K562 (cell line): ENCODE data around the gene PRDX2. TPM values are rescaled to one million over a fixed set of nuclear protein-coding genes. Genes with fewer than 3 reads are reported as not detected.

Experiments
- CHD4 ChIP-seq: fragments of 200-600 bp; sonication (generic); IDR thresholded peaks from 3 replicates; pipeline ENCODE4 v1.6.1; 2012; ENCODE audit warnings: low read depth, mild to moderate bottlenecking, mixed read lengths, low read length, inconsistent platforms; ENCODE audit not compliant: insufficient read depth, insufficient replicate concordance, poor library complexity, severe bottlenecking
- CREB1 ChIP-seq, 2 experiments: sonication (generic) in 1 of 2; formaldehyde crosslinking in 1 of 2; IDR thresholded peaks; 2 replicates each; pipeline versions ENCODE4 v1.6.1 to v1.8.0; 2012 to 2022; ENCODE audit warnings: inconsistent platforms in 1 of 2, mild to moderate bottlenecking in 1 of 2, missing genetic modification reagents in 1 of 2, moderate library complexity in 1 of 2
- DDX20 ChIP-seq: fragments of 450-650 bp; IDR thresholded peaks from 2 replicates; pipeline ENCODE4 v1.6.1; 2016; ENCODE audit warnings: missing genetic modification characterization, low read depth, mild to moderate bottlenecking, missing compliant biosample characterization, moderate library complexity
- ESRRB ChIP-seq: fragments of 250-450 bp; sonication (Bioruptor Pico); IDR thresholded peaks from 2 replicates; pipeline ENCODE4 v1.5.0; 2020; ENCODE audit warnings: mild to moderate bottlenecking, moderate library complexity, borderline replicate concordance
- ETV5 ChIP-seq: sonication (generic); formaldehyde crosslinking; IDR thresholded peaks from 2 replicates; pipeline ENCODE4 v1.4.0; 2020; ENCODE audit warnings: low read depth, mild to moderate bottlenecking, missing genetic modification reagents
- GABPB1 ChIP-seq: sonication (generic); formaldehyde crosslinking; IDR thresholded peaks from 2 replicates; pipeline ENCODE4 v1.8.0; 2022; ENCODE audit warnings: mild to moderate bottlenecking, missing genetic modification reagents
- LEF1 ChIP-seq: fragments of 450-650 bp; IDR thresholded peaks from 2 replicates; pipeline ENCODE4 v1.6.1; 2016; ENCODE audit warnings: mild to moderate bottlenecking
- NCOA4 ChIP-seq: fragments of 450-650 bp; IDR thresholded peaks from 2 replicates; pipeline ENCODE4 v1.6.1; 2018; ENCODE audit warnings: mild to moderate bottlenecking; ENCODE audit not compliant: partially characterized antibody
- NR1H2 ChIP-seq: sonication (generic); formaldehyde crosslinking; IDR thresholded peaks from 2 replicates; pipeline ENCODE4 v1.4.0; 2020; ENCODE audit warnings: mild to moderate bottlenecking, missing genetic modification reagents
- POLR2AphosphoS5 ChIP-seq: IDR thresholded peaks from 2 replicates; pipeline ENCODE4 v1.6.1; 2011; ENCODE audit warnings: mild to moderate bottlenecking, low read depth, low read length, moderate library complexity; ENCODE audit not compliant: control insufficient read depth, insufficient read depth
- RBFOX2 ChIP-seq: fragments of 200-400 bp; formaldehyde crosslinking; IDR thresholded peaks from 2 replicates; pipeline ENCODE4 v1.6.1; 2017; ENCODE audit warnings: low read depth, mild to moderate bottlenecking, low read length, moderate library complexity
- SAFB2 ChIP-seq: fragments of 200-400 bp; formaldehyde crosslinking; IDR thresholded peaks from 2 replicates; pipeline ENCODE4 v1.6.1; 2018; ENCODE audit warnings: borderline replicate concordance, low read length, low read depth, moderate library complexity; ENCODE audit not compliant: severe bottlenecking
- STAG1 ChIP-seq: sonication (generic); formaldehyde crosslinking; IDR thresholded peaks from 2 replicates; pipeline ENCODE4 v1.5.0; 2020; ENCODE audit warnings: missing genetic modification reagents, borderline replicate concordance
- TGIF2 ChIP-seq: sonication (generic); formaldehyde crosslinking; IDR thresholded peaks from 2 replicates; pipeline ENCODE4 v1.8.1; 2022; ENCODE audit warnings: mild to moderate bottlenecking, missing genetic modification reagents, moderate library complexity
- ZBED1 ChIP-seq: IDR thresholded peaks from 2 replicates; pipeline ENCODE4 v1.6.1; 2014
- ZC3H11A ChIP-seq: IDR thresholded peaks from 2 replicates; pipeline ENCODE4 v1.6.1; 2012; ENCODE audit warnings: low read depth, low read length, improper control_type of control experiment
- ZNF778 ChIP-seq: fragments of 450-650 bp; formaldehyde crosslinking; IDR thresholded peaks from 2 replicates; pipeline ENCODE4 v1.4.0; 2020; ENCODE audit warnings: mild to moderate bottlenecking, moderate library complexity
- ZSCAN32 ChIP-seq: fragments of 450-650 bp; formaldehyde crosslinking; IDR thresholded peaks from 2 replicates; pipeline ENCODE4 v1.4.0; 2020; ENCODE audit warnings: mild to moderate bottlenecking, moderate library complexity
- polyA plus RNA-seq, 8 experiments: library from polyadenylated mRNA; depleted of rRNA in 4 of 8; stranded (reverse) in 5 of 8; unstranded in 3 of 8; fragments of >200 nt; fragmentation: Nextera tagmentation in 2 of 8; fragmentation: Illumina TruSeq in 1 of 8; extraction: Ambion mirVana in 2 of 8; extraction: Trizol in 1 of 8; gene quantifications; 2 replicates each; pipeline versions ENCODE4 v1.2.1 to v1.2.3, GENCODE V29; 2011 to 2014; ENCODE audit warnings: inconsistent platforms in 1 of 8, missing spikeins in 1 of 8
- total RNA-seq, 7 experiments: library from RNA; depleted of rRNA in 6 of 7; stranded (reverse); fragments of >200 nt in 6 of 7; fragmentation: Illumina TruSeq in 2 of 7; extraction: Trizol in 2 of 7; gene quantifications; 2 replicates each; pipeline versions ENCODE4 v1.2.1 to v1.2.3, GENCODE V29; 2011 to 2021; ENCODE audit warnings: low replicate concordance in 1 of 7
- TF ChIP-seq, protein P1 (sequence below): sonication (generic); formaldehyde crosslinking; IDR thresholded peaks from 2 replicates; pipeline ENCODE4 v1.8.0; 2022; ENCODE audit warnings: missing genetic modification reagents, mild to moderate bottlenecking, borderline replicate concordance
- TF ChIP-seq, protein P2 (sequence below), 2 experiments: fragments of 450-650 bp in 1 of 2; sonication (generic) in 1 of 2; formaldehyde crosslinking; conservative IDR thresholded peaks; 2 replicates each; pipeline versions ENCODE4 v1.4.0 to v1.8.1; 2020 to 2022; ENCODE audit warnings: mild to moderate bottlenecking in 1 of 2, missing genetic modification reagents in 1 of 2
- TF ChIP-seq, protein P3 (sequence below): IDR thresholded peaks from 3 replicates; pipeline ENCODE4 v1.6.1; 2011; ENCODE audit warnings: borderline replicate concordance, mild to moderate bottlenecking, moderate library complexity; ENCODE audit not compliant: insufficient read length; ENCODE audit errors: extremely low read depth

PRDX2 gene
- total and polyA plus RNA-seq, 9 of the 15 experiments (the other 6 are each of a cell fraction or from before 2014, with no cell fraction given): 206 to 1,183 (median 415) TPM

DNA sequence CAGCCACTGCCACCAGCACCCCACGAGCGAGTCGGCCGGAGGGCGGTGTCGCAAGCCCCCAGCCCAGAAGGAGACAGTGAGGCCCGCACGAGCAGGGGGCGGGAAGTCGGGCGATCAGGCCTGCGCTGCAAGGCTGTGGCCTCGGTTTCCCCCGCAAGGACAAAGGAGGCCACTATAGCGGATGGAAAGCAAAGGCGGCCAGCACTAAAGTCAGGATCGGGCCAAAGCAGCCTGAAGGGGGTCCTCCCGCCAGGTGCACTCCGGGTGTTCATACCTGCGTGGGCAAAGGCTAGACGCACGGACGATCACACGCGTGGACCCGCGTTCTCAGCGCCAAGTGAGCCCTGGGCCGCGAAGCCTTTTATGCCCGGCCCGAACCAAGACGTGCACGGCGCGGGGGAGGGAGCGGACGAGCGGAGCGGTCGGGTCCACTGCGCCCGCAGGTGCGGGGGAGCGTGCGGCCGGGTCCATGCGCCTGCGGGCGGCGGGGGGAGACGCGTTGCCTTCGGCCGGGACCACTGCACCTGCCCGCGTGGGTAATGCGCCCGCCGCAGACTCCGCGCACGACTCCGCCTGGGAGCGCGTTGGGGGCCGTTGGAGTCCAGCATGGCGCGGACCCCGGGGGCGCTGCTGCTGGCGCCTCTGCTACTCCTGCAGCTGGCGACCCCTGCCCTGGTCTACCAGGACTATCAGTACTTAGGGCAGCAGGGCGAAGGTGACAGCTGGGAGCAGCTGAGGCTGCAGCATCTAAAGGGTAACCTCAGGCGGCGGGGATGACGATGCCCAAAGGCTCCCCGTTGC lies at the start of gene PRDX2, which contains the start of gene THSD8 (continued):
- TF ChIP-seq ZSCAN32 (no peak), POLR2AphosphoS5 (peak; percentile 90), TGIF2 (CRISPR knock-in tag) (no peak; the same call in 1 of the 2 replicates), SAFB2 (no peak), ZC3H11A (no peak), RBFOX2 (peak; percentile 98), NCOA4 (no peak), ZNF778 (CRISPR knock-in tag) (no peak), CHD4 (no peak), ESRRB (CRISPR knock-in tag) (no peak), NR1H2 (0 out of 2 replicates have a peak, but pooled peaks have one; percentile 31), GABPB1 (CRISPR knock-in tag) (0 out of 2 replicates have a peak, but pooled peaks have one; percentile 63), LEF1 (no peak), DDX20 (tag) (no peak), ZBED1 (peak; percentile 45), CREB1 (IDR thresholded peaks at IDR 0.05) (peak; percentile 66), CREB1 (CRISPR knock-in tag; IDR thresholded peaks at IDR 0.05) (peak; percentile 88), ETV5 (CRISPR knock-in tag) (peak; percentile 20; the same call in 1 of the 2 replicates), STAG1 (CRISPR knock-in tag) (no peak)
- TF ChIP-seq, protein P1, sequence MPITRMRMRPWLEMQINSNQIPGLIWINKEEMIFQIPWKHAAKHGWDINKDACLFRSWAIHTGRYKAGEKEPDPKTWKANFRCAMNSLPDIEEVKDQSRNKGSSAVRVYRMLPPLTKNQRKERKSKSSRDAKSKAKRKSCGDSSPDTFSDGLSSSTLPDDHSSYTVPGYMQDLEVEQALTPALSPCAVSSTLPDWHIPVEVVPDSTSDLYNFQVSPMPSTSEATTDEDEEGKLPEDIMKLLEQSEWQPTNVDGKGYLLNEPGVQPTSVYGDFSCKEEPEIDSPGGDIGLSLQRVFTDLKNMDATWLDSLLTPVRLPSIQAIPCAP (CRISPR knock-in tag): no peak
- TF ChIP-seq, protein P2, sequence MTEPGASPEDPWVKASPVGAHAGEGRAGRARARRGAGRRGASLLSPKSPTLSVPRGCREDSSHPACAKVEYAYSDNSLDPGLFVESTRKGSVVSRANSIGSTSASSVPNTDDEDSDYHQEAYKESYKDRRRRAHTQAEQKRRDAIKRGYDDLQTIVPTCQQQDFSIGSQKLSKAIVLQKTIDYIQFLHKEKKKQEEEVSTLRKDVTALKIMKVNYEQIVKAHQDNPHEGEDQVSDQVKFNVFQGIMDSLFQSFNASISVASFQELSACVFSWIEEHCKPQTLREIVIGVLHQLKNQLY (CRISPR knock-in tag; conservative IDR thresholded peaks at IDR 0.05): peak in 1 of 2 experiments; percentile 52; a peak in 1 of 4 replicates
- TF ChIP-seq, protein P3, sequence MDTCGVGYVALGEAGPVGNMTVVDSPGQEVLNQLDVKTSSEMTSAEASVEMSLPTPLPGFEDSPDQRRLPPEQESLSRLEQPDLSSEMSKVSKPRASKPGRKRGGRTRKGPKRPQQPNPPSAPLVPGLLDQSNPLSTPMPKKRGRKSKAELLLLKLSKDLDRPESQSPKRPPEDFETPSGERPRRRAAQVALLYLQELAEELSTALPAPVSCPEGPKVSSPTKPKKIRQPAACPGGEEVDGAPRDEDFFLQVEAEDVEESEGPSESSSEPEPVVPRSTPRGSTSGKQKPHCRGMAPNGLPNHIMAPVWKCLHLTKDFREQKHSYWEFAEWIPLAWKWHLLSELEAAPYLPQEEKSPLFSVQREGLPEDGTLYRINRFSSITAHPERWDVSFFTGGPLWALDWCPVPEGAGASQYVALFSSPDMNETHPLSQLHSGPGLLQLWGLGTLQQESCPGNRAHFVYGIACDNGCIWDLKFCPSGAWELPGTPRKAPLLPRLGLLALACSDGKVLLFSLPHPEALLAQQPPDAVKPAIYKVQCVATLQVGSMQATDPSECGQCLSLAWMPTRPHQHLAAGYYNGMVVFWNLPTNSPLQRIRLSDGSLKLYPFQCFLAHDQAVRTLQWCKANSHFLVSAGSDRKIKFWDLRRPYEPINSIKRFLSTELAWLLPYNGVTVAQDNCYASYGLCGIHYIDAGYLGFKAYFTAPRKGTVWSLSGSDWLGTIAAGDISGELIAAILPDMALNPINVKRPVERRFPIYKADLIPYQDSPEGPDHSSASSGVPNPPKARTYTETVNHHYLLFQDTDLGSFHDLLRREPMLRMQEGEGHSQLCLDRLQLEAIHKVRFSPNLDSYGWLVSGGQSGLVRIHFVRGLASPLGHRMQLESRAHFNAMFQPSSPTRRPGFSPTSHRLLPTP: no peak
